ENCODE results near the gene RPL37A. TPM values are rescaled to one million over a fixed set of nuclear protein-coding genes. Genes with fewer than 3 reads are reported as not detected.

Gene RPL37A
- total and polyA plus RNA-seq, 2 of the 4 experiments (the other 2 are of a cell fraction): 341 to 1,572 TPM

- H4K8ac ChIP-seq (ENCODE audit: low read depth in 2 of 2, low read length in 2 of 2): no peak overlapping the region
- H2BK120ac ChIP-seq (ENCODE audit: low read depth, low read length): no peak overlapping the region
- H2BK5ac ChIP-seq (ENCODE audit: low read depth, low read length, poor library complexity, severe bottlenecking): no peak overlapping the region
- no peak overlapping the region for H3K4ac ChIP-seq (ENCODE audit: low read depth, low read length)
- DNase-seq (no peak), ATAC-seq (ENCODE audit: low read depth) (no peak)
- no peak overlapping the region for H3K4me3 ChIP-seq (ENCODE audit: insufficient read depth, low read depth, low read length)
- H3K56ac ChIP-seq (ENCODE audit: extremely low read depth, insufficient read depth, low read length): no peak overlapping the region
- intact Hi-C loops (cut with micrococcal nuclease) (no loop called here), in situ Hi-C loops (cut with MboI; ENCODE audit: low sequenced_read_pairs) (loop anchor here (25.0 kb wide), 1 partner anchor 1008 kb away; no protein-coding TSS in a partner anchor), dilution Hi-C loops (cut with HindIII; ENCODE audit: low sequenced_read_pairs, unreplicated experiment) (loop anchor here (25.0 kb wide), 2 partner anchors 158 to 1008 kb away; no protein-coding TSS in a partner anchor)
- H4K5ac ChIP-seq (ENCODE audit: low read depth, low read length): no peak overlapping the region
- TF ChIP-seq SMC3 (IDR thresholded peaks at IDR 0.05; ENCODE audit: low read depth, low read length) (no peak), POLR2A (IDR thresholded peaks at IDR 0.05; ENCODE audit: low read depth, low read length) (no peak), FOS (IDR thresholded peaks at IDR 0.05; ENCODE audit: low read depth, low read length) (no peak), ELK1 (IDR thresholded peaks at IDR 0.05; ENCODE audit: borderline replicate concordance, low read depth, low read length) (no peak), BHLHE40 (IDR thresholded peaks at IDR 0.05; ENCODE audit: low read depth, low read length) (no peak)
- H2AK9ac ChIP-seq (replicated peaks; ENCODE audit: low read depth, low read length, poor library complexity): no peak overlapping the region
- no peak overlapping the region for H4K91ac ChIP-seq (ENCODE audit: insufficient read depth, low read depth, low read length)
- CTCF ChIA-PET: no interaction called here
- H3K14ac ChIP-seq (replicated peaks; ENCODE audit: low read depth, low read length): no peak overlapping the region
- no peaks in the 10 kb centered on the region for H3K9me3 ChIP-seq (ENCODE audit: control insufficient read depth, insufficient read depth, low read length)
- peaks cover 41 to 71% of the 10 kb centered on the region in 2 experiments for H3K79me1 ChIP-seq (ENCODE audit: low read depth in 1 of 2, low read length in 2 of 2)
- POLR2A ChIA-PET (ENCODE audit: unreplicated experiment): no interaction called here
- H2BK15ac ChIP-seq (ENCODE audit: low read depth, low read length): no peak overlapping the region
- peaks cover 19% of the 10 kb centered on the region for H3K9me1 ChIP-seq (ENCODE audit: insufficient read depth, low read length)
- H2AFZ ChIP-seq (replicated peaks; ENCODE audit: low read length, poor library complexity): no peak overlapping the region
- no peak overlapping the region for H3K4me2 ChIP-seq (ENCODE audit: low read depth, low read length)
- peaks cover 2% of the 10 kb centered on the region; the same call in 1 of the 2 replicates for H3K4me1 ChIP-seq (ENCODE audit: control insufficient read depth, insufficient read depth, low read length)
- H3K23ac ChIP-seq (ENCODE audit: low read depth, low read length): peak overlapping the region; percentile 70
- peaks cover 47% of the 10 kb centered on the region for H3K36me3 ChIP-seq (ENCODE audit: control insufficient read depth, insufficient read depth, low read length)
- no CpG with 5 or more reads among the region's 1 CpG for WGBS, 2 experiments (ENCODE audit: extremely low coverage in 2 of 2, insufficient read length in 1 of 2)
- H3K9ac ChIP-seq (ENCODE audit: low read depth, low read length): no peak overlapping the region
- BruUV-seq (replicated peaks): no TSS peak
- no peak overlapping the region for H2BK20ac ChIP-seq (ENCODE audit: low read depth, low read length)
- H4K20me1 ChIP-seq (ENCODE audit: insufficient read depth, low read length): peaks cover 66% of the 10 kb centered on the region
- no peaks in the 10 kb centered on the region for H3K27me3 ChIP-seq (ENCODE audit: control insufficient read depth, insufficient read depth, low read length)
- H2AK5ac ChIP-seq (ENCODE audit: low read depth, low read length): no peak overlapping the region
- no peak overlapping the region for H3K18ac ChIP-seq (ENCODE audit: low read depth, low read length)
- no peak overlapping the region for H3K27ac ChIP-seq (ENCODE audit: insufficient read depth, low read length)
Measured at GRCh38 chr2:216504376-216504762, 5.7 kb downstream of the RPL37A start.

Data from IMR-90 (cell line).